ENCODE data around the gene SMIM32.

The SMIM32 gene

GRCh38 chr5:136206361-136206760 lies 13.4 kb upstream of the SMIM32 start:
- DNase-seq: no peak

GRCh38 chr5:136205941-136206340 lies 13.0 kb upstream of the SMIM32 start:
- no peak for DNase-seq

GRCh38 chr5:136205061-136205702 lies 12.2 kb upstream of the SMIM32 start:
- DNase-seq: no peak

DNA sequence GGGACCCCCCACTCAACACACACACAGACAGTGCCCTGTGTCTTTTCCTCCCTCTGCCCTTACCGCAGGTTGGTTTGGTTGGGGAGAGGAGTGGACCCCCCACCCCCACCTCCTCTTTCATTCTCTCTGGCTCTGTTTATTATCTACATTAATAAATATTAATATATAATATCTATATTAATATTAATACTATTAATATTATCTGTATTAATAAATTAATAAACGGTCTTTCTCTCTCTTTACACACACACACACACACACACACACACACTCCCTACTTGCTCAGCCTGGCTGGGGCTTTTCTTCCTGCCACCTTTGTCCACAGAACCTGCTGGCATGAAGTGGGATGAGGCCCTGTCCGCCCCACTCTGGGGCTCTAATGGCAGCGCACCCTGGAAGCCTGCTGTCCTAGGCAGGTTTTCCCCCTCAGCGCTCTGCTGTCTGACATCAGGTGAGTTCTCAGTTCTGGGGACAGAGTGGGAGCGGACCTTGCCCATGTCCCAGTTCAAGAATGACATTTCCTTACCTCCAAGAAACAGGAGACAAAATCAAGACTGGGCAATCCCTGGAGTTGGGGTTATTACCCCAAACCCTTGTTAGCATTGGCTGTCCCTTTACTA lies 10.5 kb upstream of the SMIM32 start:
- DNase-seq: no peak

GRCh38 chr5:136202469-136203205 lies 9.7 kb upstream of the SMIM32 start:
- no peak for DNase-seq

DNA sequence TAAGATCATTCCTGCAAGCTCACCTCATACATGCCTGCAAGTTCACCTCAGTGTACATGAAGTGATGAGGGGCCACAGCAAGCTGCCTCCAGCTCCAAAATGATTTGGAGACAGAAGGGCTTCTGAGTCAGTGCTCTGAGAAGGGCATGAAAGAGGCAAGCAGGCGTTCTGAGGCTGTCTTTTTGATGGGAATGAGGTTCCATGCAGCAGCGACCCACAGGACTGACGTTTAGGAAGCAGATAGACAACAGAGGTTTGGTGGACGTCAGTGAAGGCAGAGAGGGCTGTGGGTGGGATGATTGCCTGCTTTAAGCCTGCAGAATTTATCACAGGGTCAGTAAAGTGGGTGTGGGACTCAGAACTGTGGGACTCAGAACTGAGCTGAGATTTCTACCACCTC lies 8.9 kb upstream of the SMIM32 start:
- no peak for DNase-seq

DNA sequence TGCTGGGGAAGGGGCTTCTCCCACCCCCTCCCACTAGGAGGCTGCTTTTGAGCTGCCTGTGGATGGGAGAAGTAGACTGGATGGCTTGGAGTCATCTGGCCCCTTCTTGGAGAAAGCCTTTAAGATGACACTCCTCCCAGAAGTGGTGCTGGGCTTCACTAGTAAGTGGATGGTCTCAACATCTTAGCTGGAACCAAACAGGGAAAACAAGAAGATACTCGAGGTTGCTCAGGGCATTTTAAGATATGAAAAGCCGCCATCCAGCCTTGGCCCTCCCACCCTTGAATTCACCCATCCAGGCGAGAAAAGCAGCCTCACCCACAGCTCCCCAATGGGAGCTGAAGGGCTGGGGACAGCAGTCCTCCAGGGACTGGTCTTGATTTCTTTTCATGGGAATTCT lies 7.8 kb upstream of the SMIM32 start:
- no peak for DNase-seq

- DNase-seq: no peak
Measured at GRCh38 chr5:136200130-136200529, 7.2 kb upstream of the SMIM32 start.

DNA sequence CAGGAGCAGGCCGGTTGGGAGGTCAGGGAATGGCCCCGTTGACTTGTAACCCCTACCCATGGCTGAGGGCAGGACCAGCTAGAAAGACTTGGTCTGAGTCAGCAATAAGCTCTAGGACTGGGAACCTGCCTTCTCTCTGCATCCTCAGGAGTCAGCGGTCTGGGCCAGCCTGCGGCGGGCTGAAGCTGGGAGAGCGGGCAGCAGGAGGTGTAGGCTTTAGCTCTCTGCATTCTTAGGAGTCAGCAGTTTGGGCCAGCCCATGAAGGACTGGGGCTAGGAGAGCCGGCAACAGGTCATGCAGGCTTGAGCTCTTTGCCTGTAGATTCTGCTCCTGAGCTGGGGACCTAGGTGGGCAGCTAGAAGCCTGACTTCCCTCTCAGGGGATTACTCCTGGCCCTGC lies 6.4 kb upstream of the SMIM32 start:
- DNase-seq: no peak

GRCh38 chr5:136198453-136198852 lies 5.5 kb upstream of the SMIM32 start:
- DNase-seq: no peak

DNA sequence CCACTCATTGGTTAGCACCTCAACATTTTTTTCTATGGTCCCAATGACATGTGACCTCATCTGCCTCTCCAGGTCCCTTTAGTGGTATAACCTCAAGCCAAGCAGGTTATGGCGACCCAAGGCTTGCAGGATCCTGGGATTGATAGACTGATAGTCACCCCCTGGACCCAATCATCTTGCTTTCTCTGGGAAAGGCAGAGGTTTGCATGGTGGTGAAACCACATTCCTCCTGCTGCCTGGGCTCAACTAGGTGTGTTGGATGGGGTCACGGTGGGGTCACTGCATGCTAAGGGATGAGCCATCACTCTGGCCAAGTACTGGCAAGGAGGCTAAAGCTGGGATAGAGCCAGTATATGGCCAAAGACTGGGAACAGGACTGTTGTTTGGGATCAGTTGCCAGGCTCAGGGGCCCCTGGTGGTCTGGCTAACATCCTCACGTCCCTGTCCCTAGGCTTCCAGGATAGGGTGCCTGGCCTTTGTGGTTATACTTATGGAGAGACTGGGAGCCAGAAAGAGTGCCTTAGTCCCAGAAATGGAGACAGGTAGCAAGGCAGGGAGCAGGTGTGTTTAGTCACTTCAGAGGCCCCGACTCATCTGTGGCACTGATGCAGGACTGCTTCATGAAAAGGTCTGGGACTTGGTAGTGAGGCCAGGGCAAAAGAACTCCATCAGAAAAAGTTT lies 4.6 kb upstream of the SMIM32 start:
- DNase-seq: no peak

DNA sequence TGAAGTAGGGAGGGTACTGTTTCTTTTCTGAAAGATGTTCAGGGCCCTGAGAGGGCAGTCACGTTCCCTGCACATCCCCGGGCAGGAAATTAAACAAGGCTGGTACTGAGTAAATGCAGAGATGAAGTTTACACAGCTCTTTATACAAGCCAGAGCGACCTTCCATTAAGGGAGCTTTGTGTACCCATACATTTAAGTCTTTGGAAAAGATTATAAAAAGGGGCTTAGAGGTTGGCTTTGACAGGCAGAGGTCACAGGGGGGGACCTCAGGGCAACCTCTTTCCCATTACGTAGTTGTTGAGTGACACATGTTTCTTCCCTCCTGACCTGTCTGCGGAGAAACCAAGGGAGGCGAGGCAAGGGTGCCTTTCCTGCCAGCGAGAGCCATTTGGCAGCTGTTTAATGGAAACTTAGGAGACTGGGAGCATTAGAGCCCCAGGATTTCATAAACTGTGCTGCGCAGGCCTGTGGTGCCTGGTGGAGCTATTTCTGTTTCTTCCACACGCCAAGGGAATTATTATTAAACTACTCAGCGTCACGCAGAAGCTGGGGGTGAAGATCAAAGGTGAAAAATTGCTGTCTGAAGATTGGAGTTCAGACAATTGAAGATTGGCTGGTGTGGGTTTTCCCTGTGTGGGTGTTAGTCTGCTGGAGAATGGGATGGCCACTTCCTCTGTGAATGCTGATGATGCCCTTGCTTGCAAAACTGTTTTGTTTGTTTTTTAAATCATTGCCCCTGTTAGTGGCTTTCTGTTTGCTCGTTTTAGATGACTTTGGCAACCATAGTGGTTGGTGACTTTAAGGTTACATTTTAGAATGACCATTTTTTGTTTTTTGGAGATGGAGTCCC lies 3.2 kb upstream of the SMIM32 start:
- no peak for DNase-seq

GRCh38 chr5:136194576-136194975 lies 1.6 kb upstream of the SMIM32 start:
- no peak for DNase-seq

DNA sequence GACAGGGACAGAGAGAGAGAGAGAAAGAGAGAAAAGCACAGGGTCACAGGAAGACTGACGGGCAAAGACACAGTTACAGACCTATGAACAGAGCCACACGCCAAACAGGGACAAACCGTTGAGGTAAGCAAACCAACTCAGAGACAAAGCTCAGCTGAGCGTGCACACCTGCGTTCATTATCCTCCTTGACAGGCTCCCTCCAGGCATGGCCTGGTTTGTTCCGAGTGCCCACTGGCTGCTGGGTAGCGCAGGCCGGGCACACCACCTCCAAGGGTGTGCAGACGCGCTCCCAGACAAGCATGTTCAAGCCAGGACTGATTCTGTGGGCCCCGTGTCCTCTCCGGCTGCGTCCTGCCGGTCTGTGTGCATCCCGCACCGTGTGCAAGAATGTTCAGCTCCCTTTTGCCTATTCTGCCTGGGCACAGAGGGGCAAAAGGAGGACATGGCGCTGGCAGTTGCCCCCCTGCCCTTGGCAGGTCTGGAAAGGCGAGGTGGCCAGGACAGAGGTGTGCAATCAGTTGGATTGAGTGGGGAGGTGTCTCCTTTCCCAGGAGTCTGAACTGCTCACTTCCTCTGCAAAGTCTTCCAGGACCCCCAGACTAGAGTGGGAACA lies 467 bp upstream of the SMIM32 start:
- no peak for DNase-seq

DNA sequence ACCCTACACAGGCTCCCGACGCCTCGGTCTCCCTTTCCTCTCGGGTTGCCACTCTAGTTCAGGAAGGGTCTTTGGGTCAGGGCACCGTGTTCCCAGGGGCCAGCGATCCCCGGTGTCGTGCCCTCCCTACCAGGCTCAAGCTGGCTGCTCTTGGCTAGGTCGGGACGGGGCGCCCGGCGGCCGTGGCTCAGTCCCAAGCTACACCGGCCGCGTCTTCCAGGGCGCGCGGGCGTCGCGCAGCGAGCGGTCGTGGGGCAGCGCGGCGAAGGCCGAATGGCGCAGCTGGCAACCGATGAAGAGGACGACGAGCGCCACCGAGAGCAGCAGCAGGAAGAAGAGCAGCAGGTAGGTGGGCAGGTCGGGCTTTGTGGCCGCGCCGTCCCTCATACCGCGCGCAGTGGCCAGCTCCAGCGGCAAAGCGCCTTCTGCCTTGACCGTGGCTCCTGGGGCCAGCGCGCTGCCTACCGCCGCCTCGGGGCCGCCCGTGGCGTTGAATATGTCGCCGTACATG lies 892 bp downstream of the SMIM32 start:
- DNase-seq: no peak

DNA sequence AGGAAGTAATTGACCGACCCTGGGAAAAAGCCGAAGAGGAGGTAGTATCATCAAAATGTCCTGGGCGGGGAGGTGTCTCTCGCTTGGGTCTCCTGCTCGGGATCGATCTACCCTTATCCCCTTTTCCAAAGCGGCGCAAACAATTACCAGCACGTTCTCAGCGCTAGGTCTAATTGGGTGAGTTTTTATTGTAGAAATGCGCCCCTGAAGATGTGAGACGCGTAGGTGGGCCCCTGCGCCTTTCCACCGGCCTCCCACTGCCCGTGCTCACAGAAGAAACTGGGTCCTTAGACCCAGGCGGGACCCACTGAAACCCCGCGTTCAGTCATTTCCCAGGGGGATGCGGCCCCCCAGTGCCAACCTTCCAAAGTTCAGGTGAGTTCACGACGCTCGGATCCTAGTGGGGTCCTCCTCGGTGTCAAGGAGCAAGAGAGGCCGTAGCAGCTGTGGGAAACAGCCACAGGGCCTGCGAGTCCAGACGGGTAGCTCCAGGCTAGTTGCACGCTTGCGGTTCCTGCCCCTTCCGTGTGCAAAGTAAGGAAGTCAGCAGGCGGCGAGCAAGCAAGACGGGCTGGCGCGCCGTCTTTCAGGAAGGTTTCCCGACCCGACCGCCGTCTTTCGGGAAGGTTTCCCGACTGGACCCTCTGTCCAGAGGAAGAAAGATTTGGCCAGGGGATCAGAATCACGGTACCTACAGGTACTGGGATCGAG lies 1.5 kb downstream of the SMIM32 start:
- DNase-seq: no peak

DNA sequence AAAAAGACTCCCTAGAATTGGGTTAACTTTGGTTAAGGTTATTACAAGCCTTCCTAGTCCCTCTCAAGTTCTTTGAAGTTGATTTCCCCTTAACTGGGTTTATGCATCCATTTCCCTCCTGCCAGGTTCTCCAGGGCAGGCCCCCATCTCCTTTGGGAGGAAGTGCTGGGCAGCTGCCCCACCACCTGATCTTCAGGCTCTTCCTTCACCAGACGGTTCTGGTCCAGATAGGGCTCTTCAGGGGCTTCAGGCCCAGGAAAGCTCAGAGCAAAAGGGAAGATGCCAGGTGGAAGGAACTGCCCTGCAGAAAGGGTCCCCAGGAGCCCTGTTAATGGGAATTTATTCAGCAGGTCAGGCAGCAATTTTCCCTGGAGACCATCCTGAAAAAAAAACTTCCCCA lies 2.1 kb downstream of the SMIM32 start:
- DNase-seq: no peak

GRCh38 chr5:136190091-136190720 lies 2.8 kb downstream of the SMIM32 start:
- no peak for DNase-seq

DNA sequence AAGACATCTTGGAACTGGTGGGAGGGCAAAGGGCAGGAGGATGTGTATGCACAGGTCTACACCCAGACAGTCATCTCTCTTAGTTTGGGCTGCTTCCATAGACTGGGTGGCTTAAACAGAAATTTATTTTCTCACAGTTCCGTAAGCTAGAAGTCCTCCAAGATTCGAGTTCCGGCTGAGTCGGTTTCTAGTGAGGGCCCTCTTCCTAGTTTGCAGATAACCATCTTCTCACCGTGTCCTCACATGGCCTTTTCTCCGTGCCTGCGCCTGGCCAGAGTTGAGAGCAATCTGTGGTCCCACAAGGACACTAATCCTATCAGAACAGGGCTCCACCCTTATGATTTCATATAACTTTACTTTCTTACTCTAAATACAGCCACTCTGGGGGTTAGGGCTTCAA lies 4.1 kb downstream of the SMIM32 start:
- DNase-seq: no peak

DNA sequence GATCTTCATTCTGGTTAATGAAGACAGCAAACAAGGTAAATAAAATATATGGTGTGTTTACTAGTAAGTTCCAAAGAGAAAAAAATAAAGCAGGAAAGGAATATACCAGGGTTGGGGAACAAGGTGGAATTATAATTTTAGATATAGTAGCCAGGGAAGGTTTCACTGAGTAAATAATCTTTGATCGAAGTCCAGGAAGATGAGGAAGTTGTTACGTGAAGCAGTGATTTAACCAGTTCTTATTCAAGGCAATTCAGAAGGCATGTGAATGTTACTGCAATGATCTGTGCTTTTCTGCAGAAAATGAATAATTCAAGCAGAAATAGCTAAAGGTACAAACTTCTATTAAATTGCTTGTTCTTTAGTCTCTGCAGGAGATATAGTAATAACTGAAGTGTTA lies 6.2 kb downstream of the SMIM32 start:
- no peak for DNase-seq

Data from activated CD4-positive, alpha-beta T cell treated with anti-CD3 and anti-CD28 coated beads, Interleukin-2, amount 50 U/mL, for 4 hours (primary cell).